Smooth muscle cell (in vitro differentiated cells): Measurements from ENCODE around the gene SPRR2D. TPM values are rescaled to one million over a fixed set of nuclear protein-coding genes. Genes with fewer than 3 reads are reported as not detected.
"Not testable (repeated sequence)": the region's sequence is repeated elsewhere in the genome, so short reads cannot be mapped to it uniquely, and the experiment has no call there.

Source experiments
- DNase-seq: peaks from one replicate; lab custom pipeline; 2025; ENCODE audit not compliant: unreplicated experiment; lab: John Stamatoyannopoulos, UW
- H2AFZ ChIP-seq: fragments of 200-600 bp; sonication (generic); 2 replicates; pipeline ENCODE4 v1.6.0; 2016; ENCODE audit warnings: antibody characterized with exemption, low read depth, mild to moderate bottlenecking
- H3F3A ChIP-seq: fragments of 200-600 bp; sonication (generic); 2 replicates; pipeline ENCODE4 v1.6.0; 2017; ENCODE audit warnings: antibody characterized with exemption, low read depth
- H3K27ac ChIP-seq: fragments of 200-600 bp; sonication (generic); 2 replicates; pipeline ENCODE4 v1.5.1; 2016; ENCODE audit warnings: low read depth, mild to moderate bottlenecking
- H3K27me3 ChIP-seq: fragments of 200-600 bp; sonication (generic); 2 replicates; pipeline ENCODE4 v1.6.1; 2016; ENCODE audit warnings: low read depth, mild to moderate bottlenecking
- H3K36me3 ChIP-seq: fragments of 200-600 bp; sonication (generic); 2 replicates; pipeline ENCODE4 v1.5.1; 2016; ENCODE audit warnings: low read depth
- H3K4me1 ChIP-seq: fragments of 200-600 bp; sonication (generic); 2 replicates; pipeline ENCODE4 v1.5.1; 2016; ENCODE audit warnings: low read depth
- H3K4me2 ChIP-seq: fragments of 200-600 bp; sonication (generic); 2 replicates; pipeline ENCODE4 v1.6.0; 2016; ENCODE audit warnings: mild to moderate bottlenecking
- H3K4me3 ChIP-seq: fragments of 200-600 bp; sonication (generic); 2 replicates; pipeline ENCODE4 v1.5.1; 2016; ENCODE audit warnings: mild to moderate bottlenecking
- H3K79me2 ChIP-seq: fragments of 200-600 bp; sonication (generic); 2 replicates; pipeline ENCODE4 v1.6.0; 2016; ENCODE audit warnings: low read depth, mild to moderate bottlenecking
- H3K9ac ChIP-seq: fragments of 200-600 bp; sonication (generic); 2 replicates; pipeline ENCODE4 v1.6.0; 2016; ENCODE audit warnings: low read depth
- H3K9me3 ChIP-seq: fragments of 200-600 bp; sonication (generic); replicated peaks from 2 replicates; pipeline ENCODE4 v1.5.1; 2016; ENCODE audit warnings: low read depth
- H4K20me1 ChIP-seq: fragments of 200-600 bp; sonication (generic); 2 replicates; pipeline ENCODE4 v1.6.0; 2016; ENCODE audit warnings: low read depth
- WGBS: methylation state at CpG from one replicate; pipeline ENCODE4 v1.1.7; 2016; ENCODE audit warnings: low lambda C conversion rate; 5-methylcytosine and 5-hydroxymethylcytosine counted together
- polyA plus RNA-seq: library from polyadenylated mRNA; unstranded; fragments of >200 nt; fragmentation: Nextera tagmentation; extraction: Ambion mirVana; gene quantifications from 2 replicates; pipeline ENCODE4 v1.2.1, GENCODE V29; 2016
- total RNA-seq: library from RNA; depleted of rRNA; stranded (reverse); fragments of >200 nt; gene quantifications from 2 replicates; pipeline ENCODE4 v1.2.3, GENCODE V29; 2014
- TF ChIP-seq, protein P1 (sequence below): fragments of 200-600 bp; sonication (generic); IDR thresholded peaks from 2 replicates; pipeline ENCODE4 v1.5.1; 2017; ENCODE audit warnings: borderline replicate concordance, mild to moderate bottlenecking, antibody characterized with exemption; ENCODE audit not compliant: insufficient read depth, poor library complexity, severe bottlenecking

SPRR2D gene
- total and polyA plus RNA-seq, 2 experiments from 2014 or later: 12.4 to 16.9 TPM

DNA sequence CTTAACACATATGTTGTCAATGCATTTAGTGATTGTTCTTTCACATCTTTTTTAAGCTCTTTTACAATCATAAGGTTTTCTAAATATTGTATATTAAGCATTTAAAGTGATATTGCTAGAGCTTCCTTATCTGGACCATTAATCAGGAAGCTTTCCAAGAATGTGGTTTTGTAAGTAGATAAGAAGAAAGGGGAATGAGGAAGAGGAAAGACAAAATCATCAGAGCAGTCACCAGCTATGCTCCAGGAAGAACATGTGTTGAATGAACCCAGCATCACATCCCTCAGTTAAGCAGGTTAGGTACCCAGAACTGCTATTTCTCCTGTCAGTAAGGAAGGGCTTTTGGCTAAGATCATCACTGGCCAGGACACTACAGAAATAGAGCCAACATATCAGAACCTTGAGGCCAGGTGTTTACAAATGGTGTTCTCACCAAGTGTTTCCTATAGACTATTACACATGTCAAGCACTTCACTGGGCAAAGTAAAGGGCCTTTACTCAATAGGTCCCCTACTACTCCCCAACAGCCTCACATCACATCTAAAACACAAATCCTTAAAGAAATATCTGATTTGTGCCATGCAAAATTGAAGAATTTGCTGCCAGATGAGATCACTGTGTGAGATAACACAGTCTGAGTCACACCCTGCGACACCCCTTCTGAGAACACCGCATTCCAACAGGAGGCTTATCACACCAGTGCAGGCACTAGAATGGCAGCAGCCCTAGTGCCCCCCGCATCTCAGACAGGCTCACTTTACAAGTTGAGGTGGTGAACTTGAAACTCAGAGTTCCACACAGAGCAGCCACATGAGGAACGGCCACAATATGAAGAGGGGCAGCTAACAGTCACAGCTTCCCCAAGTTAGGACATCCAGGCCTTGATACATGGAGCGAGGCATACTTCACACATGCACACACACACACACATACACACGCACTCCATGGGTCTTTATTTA lies 18.2 kb upstream of the SPRR2D start:
- DNase-seq: no peak
- H3K9ac ChIP-seq: no peak overlapping the region
- H3K4me2 ChIP-seq: no peak overlapping the region
- no peaks in the 10 kb centered on the region for H3K4me1 ChIP-seq
- no peaks in the 10 kb centered on the region for H3K79me2 ChIP-seq
- 67% methylated on average over 6 of the region's 6 CpGs for WGBS
- H3K27ac ChIP-seq: no peak overlapping the region
- H3K4me3 ChIP-seq: no peak overlapping the region
- no peaks in the 10 kb centered on the region for H3F3A ChIP-seq
- no peak overlapping the region for H2AFZ ChIP-seq
- H3K27me3 ChIP-seq: no peaks in the 10 kb centered on the region
- H4K20me1 ChIP-seq: no peaks in the 10 kb centered on the region
- H3K9me3 ChIP-seq: no peaks in the 10 kb centered on the region
- H3K36me3 ChIP-seq: no peaks in the 10 kb centered on the region
- TF ChIP-seq, protein P1, sequence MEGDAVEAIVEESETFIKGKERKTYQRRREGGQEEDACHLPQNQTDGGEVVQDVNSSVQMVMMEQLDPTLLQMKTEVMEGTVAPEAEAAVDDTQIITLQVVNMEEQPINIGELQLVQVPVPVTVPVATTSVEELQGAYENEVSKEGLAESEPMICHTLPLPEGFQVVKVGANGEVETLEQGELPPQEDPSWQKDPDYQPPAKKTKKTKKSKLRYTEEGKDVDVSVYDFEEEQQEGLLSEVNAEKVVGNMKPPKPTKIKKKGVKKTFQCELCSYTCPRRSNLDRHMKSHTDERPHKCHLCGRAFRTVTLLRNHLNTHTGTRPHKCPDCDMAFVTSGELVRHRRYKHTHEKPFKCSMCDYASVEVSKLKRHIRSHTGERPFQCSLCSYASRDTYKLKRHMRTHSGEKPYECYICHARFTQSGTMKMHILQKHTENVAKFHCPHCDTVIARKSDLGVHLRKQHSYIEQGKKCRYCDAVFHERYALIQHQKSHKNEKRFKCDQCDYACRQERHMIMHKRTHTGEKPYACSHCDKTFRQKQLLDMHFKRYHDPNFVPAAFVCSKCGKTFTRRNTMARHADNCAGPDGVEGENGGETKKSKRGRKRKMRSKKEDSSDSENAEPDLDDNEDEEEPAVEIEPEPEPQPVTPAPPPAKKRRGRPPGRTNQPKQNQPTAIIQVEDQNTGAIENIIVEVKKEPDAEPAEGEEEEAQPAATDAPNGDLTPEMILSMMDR: no peak

DNA sequence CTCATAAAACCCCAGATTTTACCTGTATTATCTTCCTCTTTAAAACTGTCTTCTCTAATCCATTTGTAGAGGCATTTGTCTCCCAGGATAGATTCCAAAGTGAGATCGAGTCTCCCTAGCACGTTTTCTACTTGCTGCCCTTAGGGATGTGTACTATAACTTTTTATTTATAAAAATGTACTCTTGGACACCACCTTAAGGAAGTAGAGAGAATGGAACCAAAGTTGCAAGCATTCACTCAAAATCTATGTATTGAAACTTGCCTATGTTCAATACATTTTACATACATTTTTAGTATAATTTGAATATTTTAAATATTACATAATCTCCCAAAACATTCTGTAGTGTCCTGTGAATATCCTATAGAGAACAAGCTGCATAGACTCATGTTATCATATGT lies 17.2 kb upstream of the SPRR2D start:
- no peak overlapping the region for H3K9ac ChIP-seq
- no peaks in the 10 kb centered on the region for H3K27me3 ChIP-seq
- H3K4me3 ChIP-seq: no peak overlapping the region
- no peak for DNase-seq
- WGBS: 70% methylated on average over 2 of the region's 2 CpGs
- H3F3A ChIP-seq: no peaks in the 10 kb centered on the region
- no peak overlapping the region for H3K27ac ChIP-seq
- no peaks in the 10 kb centered on the region for H3K4me1 ChIP-seq
- TF ChIP-seq, protein P1: no peak
- no peaks in the 10 kb centered on the region for H3K36me3 ChIP-seq
- no peak overlapping the region for H2AFZ ChIP-seq
- H4K20me1 ChIP-seq: no peaks in the 10 kb centered on the region
- peaks cover 3% of the 10 kb centered on the region for H3K9me3 ChIP-seq
- H3K4me2 ChIP-seq: no peak overlapping the region
- no peaks in the 10 kb centered on the region for H3K79me2 ChIP-seq

DNA sequence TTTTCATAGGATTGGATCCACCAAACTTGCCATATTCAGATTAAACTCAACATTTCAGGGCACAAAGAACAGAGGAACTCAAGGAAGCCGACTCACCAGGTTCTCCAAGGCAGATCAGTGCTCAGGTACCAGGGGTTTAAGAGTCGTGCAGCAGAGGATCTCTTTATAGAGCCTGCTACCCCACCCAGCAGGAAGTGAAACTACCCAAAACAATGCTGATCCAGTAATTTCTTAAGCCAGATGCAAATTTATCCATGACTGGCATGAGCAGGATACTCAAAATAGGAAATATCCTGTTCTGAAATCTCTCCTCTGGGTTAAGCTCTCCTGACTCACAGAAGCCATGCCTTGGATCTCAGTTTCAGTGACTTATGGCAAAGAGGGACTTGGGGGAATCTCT lies 16.5 kb upstream of the SPRR2D start, which contains the start of gene SPRR2A:
Gene SPRR2A, minus strand, starts transcription at position 138 of the 400 bp plus-strand sequence. CDS start 777 bp downstream, outside the sequence.
- TF ChIP-seq, protein P1: no peak
- no peak within 1 kb of the TSS for H2AFZ ChIP-seq
- H3K9me3 ChIP-seq: peaks cover 3% of the 10 kb centered on the region

DNA sequence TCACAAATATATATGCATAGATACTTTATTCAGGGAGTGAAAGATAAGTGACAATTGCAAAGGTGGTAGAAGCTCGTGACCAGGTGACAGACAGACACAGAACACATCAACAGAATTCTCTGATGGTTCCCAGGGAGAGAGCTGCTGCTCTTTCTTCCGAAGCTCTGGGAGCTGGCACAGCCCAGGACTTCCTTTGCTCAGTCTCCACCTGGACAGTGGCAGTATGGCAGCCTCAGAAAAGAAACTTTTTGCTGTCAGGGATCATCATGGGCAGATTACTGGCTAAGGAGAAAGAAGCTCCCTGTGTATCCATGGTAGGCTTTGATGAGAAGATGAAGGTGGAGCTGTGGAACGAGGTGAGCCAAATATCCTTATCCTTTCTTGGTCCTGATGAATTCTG lies 15.2 kb upstream of the SPRR2D start:
- H3K4me1 ChIP-seq, H4K20me1 ChIP-seq, H3K36me3 ChIP-seq, H3K4me3 ChIP-seq, H3K27ac ChIP-seq, H3K4me2 ChIP-seq, H3K9me3 ChIP-seq, H3K79me2 ChIP-seq, H3K9ac ChIP-seq, DNase-seq, H3K27me3 ChIP-seq, H2AFZ ChIP-seq, H3F3A ChIP-seq: not testable (repeated sequence)
- WGBS: 58% methylated on average over 3 of the region's 3 CpGs

More for the DNA sequence above, 16.5 kb upstream of the SPRR2D start, which contains the start of gene SPRR2A:
- H4K20me1 ChIP-seq: no peaks in the 10 kb centered on the region
- H3K4me2 ChIP-seq: no peak within 1 kb of the TSS
- H3K9ac ChIP-seq: no peak within 1 kb of the TSS
- no peaks in the 10 kb centered on the region for H3K36me3 ChIP-seq
- no peaks in the 10 kb centered on the region for H3F3A ChIP-seq
- no peaks in the 10 kb centered on the region for H3K27me3 ChIP-seq
- H3K27ac ChIP-seq: no peak within 1 kb of the TSS
- no peak within 1 kb of the TSS for H3K4me3 ChIP-seq
- no peak for DNase-seq
- no peaks in the 10 kb centered on the region for H3K79me2 ChIP-seq
- WGBS: 57% methylated on average over 2 of the region's 2 CpGs
- no peaks in the 10 kb centered on the region for H3K4me1 ChIP-seq
